CD4-positive, alpha-beta T cell treated with Interleukin-12 subunit alpha and Interleukin-12 subunit beta, for 1 hour (primary cell): ENCODE results near the gene OR6B1.

Experiments used
- DNase-seq: peaks from one replicate; pipeline ENCODE4 v3.0.0-alpha.2; 2020

OR6B1 gene

GRCh38 chr7:144000020-144000419, at the start of gene OR6B1:
OR6B1 (plus strand) TSS chr7:144000320; CDS start chr7:144003997, 3,677 bp downstream.
- no peak for DNase-seq

- DNase-seq = no peak
Measured at GRCh38 chr7:143953421-143953820, 46.7 kb upstream of the OR6B1 start.

- no peak for DNase-seq
Measured at GRCh38 chr7:143954135-143954534, 46.0 kb upstream of the OR6B1 start.

- no peak for DNase-seq
Measured at GRCh38 chr7:143954544-143954943, 45.6 kb upstream of the OR6B1 start, which contains the start of gene OR2F1. OR2F1 (plus strand) TSS chr7:143954844; CDS start chr7:143959971, 5,127 bp downstream.

GRCh38 chr7:143958781-143959180, 41.3 kb upstream of the OR6B1 start:
- no peak for DNase-seq

GRCh38 chr7:143960813-143961610, 39.1 kb upstream of the OR6B1 start:
- DNase-seq = no peak

- DNase-seq = no peak
Measured at GRCh38 chr7:143965280-143965679, 34.8 kb upstream of the OR6B1 start.

GRCh38 chr7:143967398-143967797, 32.7 kb upstream of the OR6B1 start:
- DNase-seq = no peak

- no peak for DNase-seq
Measured at GRCh38 chr7:143973870-143974416, 26.2 kb upstream of the OR6B1 start.

- no peak for DNase-seq
Measured at GRCh38 chr7:143974459-143974858, 25.7 kb upstream of the OR6B1 start.

GRCh38 chr7:143975617-143976016, 24.5 kb upstream of the OR6B1 start:
- DNase-seq = no peak

GRCh38 chr7:143978585-143978984, 21.5 kb upstream of the OR6B1 start:
- no peak for DNase-seq

GRCh38 chr7:143979359-143979758, 20.8 kb upstream of the OR6B1 start:
- DNase-seq = no peak

GRCh38 chr7:143979998-143980397, 20.1 kb upstream of the OR6B1 start:
- DNase-seq = no peak

GRCh38 chr7:143980746-143981510, 19.2 kb upstream of the OR6B1 start:
- no peak for DNase-seq

- no peak for DNase-seq
Measured at GRCh38 chr7:143983960-143984359, 16.2 kb upstream of the OR6B1 start.

- DNase-seq = peak; percentile 2
Measured at GRCh38 chr7:143987513-143987912, 12.6 kb upstream of the OR6B1 start.

GRCh38 chr7:143988976-143989745, 11.0 kb upstream of the OR6B1 start:
- no peak for DNase-seq

- no peak for DNase-seq
Measured at GRCh38 chr7:143992670-143993069, 7.5 kb upstream of the OR6B1 start.

- DNase-seq = no peak
Measured at GRCh38 chr7:143993924-143994323, 6.2 kb upstream of the OR6B1 start.

GRCh38 chr7:144001543-144001942, 1.4 kb downstream of the OR6B1 start:
- DNase-seq = no peak

- DNase-seq = no peak
Measured at GRCh38 chr7:144004703-144005102, 4.6 kb downstream of the OR6B1 start.
